ENCODE measurements around the gene GAL3ST1.
A peak's percentile ranks its signal among the peaks of the same experiment; 100 is the strongest.

Gene GAL3ST1

DNA sequence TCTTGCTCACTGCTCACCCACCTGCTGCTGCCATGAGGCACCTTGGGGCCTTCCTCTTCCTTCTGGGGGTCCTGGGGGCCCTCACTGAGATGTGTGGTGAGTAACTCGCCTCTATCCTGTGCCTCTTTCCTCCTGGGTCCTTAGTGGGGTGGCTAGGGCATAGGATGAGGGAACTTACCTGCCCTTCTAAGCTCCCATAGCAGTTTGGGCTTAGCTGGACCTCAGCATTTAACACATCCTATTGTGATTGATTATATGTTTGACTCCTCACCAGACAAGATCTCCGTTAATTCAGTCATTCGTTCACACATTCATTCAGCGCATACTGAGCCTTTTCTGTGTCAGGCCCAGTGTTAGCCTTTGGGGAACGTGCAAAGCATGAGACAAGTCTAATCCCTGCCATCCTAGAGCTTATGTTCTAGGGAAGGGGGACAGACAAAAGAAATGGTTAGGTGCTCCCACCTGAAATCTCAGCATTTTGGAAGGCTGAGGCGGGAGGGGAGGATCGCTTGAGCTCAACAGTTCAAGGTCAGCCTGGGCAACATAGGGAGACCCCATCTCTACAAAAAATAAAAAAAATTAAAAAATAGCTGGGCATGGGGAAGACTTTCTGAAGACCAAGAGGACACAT lies 33.0 kb upstream of the GAL3ST1 start:
- Histone ChIP-seq H3K9me3 (no peaks in the 10 kb centered on the region), H3K36me3 (no peaks in the 10 kb centered on the region), H3K27me3 (no peaks in the 10 kb centered on the region), H3K4me3 (ENCODE audit: low read depth, low read length) (peak overlapping the region; percentile 81), H3K4me1 (peaks cover 8% of the 10 kb centered on the region; the same call in 1 of the 2 replicates)
- no peak for DNase-seq
- TF ChIP-seq, protein P1, sequence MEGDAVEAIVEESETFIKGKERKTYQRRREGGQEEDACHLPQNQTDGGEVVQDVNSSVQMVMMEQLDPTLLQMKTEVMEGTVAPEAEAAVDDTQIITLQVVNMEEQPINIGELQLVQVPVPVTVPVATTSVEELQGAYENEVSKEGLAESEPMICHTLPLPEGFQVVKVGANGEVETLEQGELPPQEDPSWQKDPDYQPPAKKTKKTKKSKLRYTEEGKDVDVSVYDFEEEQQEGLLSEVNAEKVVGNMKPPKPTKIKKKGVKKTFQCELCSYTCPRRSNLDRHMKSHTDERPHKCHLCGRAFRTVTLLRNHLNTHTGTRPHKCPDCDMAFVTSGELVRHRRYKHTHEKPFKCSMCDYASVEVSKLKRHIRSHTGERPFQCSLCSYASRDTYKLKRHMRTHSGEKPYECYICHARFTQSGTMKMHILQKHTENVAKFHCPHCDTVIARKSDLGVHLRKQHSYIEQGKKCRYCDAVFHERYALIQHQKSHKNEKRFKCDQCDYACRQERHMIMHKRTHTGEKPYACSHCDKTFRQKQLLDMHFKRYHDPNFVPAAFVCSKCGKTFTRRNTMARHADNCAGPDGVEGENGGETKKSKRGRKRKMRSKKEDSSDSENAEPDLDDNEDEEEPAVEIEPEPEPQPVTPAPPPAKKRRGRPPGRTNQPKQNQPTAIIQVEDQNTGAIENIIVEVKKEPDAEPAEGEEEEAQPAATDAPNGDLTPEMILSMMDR (IDR thresholded peaks at IDR 0.05; ENCODE audit: low read depth, low read length), result no peak

DNA sequence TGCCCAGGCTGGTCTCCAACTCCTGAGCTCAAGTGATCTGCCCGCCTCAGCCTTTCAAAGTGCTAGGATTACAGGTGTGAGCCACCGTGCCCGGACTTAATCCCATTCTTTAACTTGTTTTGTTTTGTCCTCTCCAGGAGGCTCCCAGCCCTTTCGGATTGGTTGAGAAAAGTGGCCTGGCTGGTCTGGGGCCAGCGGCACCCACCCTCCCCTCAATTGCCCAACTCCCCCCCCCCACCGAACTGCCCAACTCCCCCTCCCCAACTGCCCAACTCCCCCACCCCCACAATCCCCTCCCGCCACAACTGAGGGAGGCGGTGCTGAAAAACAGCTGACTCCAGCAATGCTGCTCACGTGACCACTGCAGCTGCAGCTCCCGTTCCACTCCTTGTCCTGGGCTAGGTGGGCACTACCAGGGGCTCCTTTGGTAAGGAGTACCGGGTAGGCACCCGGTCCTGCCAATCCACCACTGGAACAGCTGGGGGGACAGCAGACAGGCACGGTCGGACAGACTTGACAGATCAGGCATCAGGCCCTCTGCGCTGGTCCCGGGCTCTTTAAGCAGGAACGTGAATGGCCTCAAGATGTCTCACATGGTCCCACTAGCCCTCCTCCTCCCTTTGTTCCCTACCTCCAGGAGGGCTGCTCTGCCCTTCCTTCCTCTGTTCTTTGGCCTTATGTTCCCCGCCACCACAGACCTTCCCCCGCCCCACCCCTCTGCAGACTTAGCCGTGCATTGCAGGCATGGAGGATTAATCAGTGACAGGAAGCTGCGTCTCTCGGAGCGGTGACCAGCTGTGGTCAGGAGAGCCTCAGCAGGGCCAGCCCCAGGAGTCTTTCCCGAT lies 32.2 kb upstream of the GAL3ST1 start, which contains the start of gene TCN2:
TCN2 (plus strand) TSS at position 720 of the 845 bp plus-strand sequence. CDS start 158 bp downstream, outside the sequence.
- TF ChIP-seq, protein P1 (IDR thresholded peaks at IDR 0.05; ENCODE audit: low read depth, low read length), result no peak
- no peaks in the 10 kb centered on the region for H3K36me3 ChIP-seq
- H3K27me3 ChIP-seq, result no peaks in the 10 kb centered on the region
- H3K9me3 ChIP-seq, result no peaks in the 10 kb centered on the region
- peak; percentile 65 for DNase-seq
- peak within 1 kb of the TSS; percentile 81 for H3K4me3 ChIP-seq (ENCODE audit: low read depth, low read length)
- peaks cover 8% of the 10 kb centered on the region; the same call in 1 of the 2 replicates for H3K4me1 ChIP-seq

- Histone ChIP-seq H3K36me3 (no peaks in the 10 kb centered on the region), H3K9me3 (no peaks in the 10 kb centered on the region), H3K27me3 (no peaks in the 10 kb centered on the region), H3K4me1 (peaks cover 8% of the 10 kb centered on the region; the same call in 1 of the 2 replicates), H3K4me3 (ENCODE audit: low read depth, low read length) (peak overlapping the region; percentile 81)
- TF ChIP-seq, protein P1 (IDR thresholded peaks at IDR 0.05; ENCODE audit: low read depth, low read length), result peak; percentile 84
- DNase-seq, result peak; percentile 63
Observed at GRCh38 chr22:30605449-30606110, 31.1 kb upstream of the GAL3ST1 start.

DNA sequence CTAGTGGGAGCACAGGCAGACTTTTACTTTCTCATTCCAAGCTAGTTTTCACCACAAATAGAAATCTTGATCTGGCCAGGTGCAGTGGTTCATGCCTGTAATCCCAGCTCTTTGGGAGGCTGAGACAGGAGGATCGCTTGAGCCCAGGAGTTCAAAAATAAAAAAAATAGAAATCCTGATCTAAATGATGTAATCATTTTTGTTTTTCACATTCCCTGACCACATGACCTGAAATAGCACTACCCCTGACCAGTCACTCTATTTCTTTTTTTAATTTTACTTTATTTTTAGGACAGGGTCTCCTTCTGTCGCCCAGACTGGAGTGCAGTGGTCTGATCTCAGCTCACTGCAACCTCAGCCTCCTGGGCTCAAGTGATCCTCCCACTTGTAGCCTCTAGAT lies 30.3 kb upstream of the GAL3ST1 start:
- TF ChIP-seq, protein P1 (IDR thresholded peaks at IDR 0.05; ENCODE audit: low read depth, low read length), result no peak
- H3K36me3 ChIP-seq, result no peaks in the 10 kb centered on the region
- H3K4me3 ChIP-seq (ENCODE audit: low read depth, low read length), result no peak overlapping the region
- H3K27me3 ChIP-seq, result no peaks in the 10 kb centered on the region
- DNase-seq, result no peak
- H3K9me3 ChIP-seq, result no peaks in the 10 kb centered on the region
- peaks cover 8% of the 10 kb centered on the region; the same call in 1 of the 2 replicates for H3K4me1 ChIP-seq

DNA sequence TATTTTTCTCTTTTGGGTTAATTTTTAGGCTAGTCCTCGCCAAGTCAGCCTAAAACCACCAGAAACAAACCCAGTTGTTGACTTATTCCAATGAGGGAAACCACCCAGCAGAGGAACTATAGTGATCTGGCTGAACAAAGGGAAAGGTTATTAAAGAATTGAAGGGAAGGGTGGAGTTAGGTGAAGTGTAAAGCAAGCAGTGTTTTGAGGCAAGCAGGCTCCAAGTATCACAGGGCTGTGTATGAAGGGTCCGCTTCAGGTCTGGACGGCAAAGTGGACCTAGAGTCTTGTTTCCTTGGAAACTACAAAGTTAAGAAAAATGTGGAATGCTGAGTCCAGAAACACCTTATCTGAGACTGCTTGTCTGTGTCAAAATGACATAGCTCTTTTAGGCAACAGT lies 29.3 kb upstream of the GAL3ST1 start:
- no peak for DNase-seq
- no peaks in the 10 kb centered on the region for H3K36me3 ChIP-seq
- H3K27me3 ChIP-seq, result no peaks in the 10 kb centered on the region
- H3K4me3 ChIP-seq (ENCODE audit: low read depth, low read length), result no peak overlapping the region
- H3K4me1 ChIP-seq, result peaks cover 6% of the 10 kb centered on the region; the same call in 1 of the 2 replicates
- TF ChIP-seq, protein P1 (IDR thresholded peaks at IDR 0.05; ENCODE audit: low read depth, low read length), result no peak
- H3K9me3 ChIP-seq, result no peaks in the 10 kb centered on the region
